Astrocyte (in vitro differentiated cells and primary cell): ENCODE results near the gene CIBAR2. TPM values are rescaled to one million over a fixed set of nuclear protein-coding genes. Genes with fewer than 3 reads are reported as not detected.

ENCODE experiments used
- DNase-seq: peaks from one replicate; pipeline ENCODE4 v3.0.0-alpha.2; 2010; ENCODE audit warnings: low read depth
- FAIRE-seq: peaks from 2 replicates; lab custom pipeline; 2011; peaks lifted over from hg19 to GRCh38; lab: Jason Lieb, UNC
- H2AFZ ChIP-seq: 2 replicates; pipeline ENCODE4 v1.6.0; 2012; ENCODE audit warnings: low read depth, low read length, inconsistent platforms
- H3K27ac ChIP-seq: 2 replicates; pipeline ENCODE4 v1.5.1; 2011; ENCODE audit warnings: low read depth, low read length, inconsistent platforms
- H3K27me3 ChIP-seq: 2 replicates; pipeline ENCODE4 v1.6.0; 2011; ENCODE audit warnings: low read length, inconsistent platforms; ENCODE audit not compliant: insufficient read depth
- H3K36me3 ChIP-seq: 2 replicates; pipeline ENCODE4 v1.5.1; 2011; ENCODE audit warnings: low read length, inconsistent platforms; ENCODE audit not compliant: insufficient read depth
- H3K4me1 ChIP-seq: 2 replicates; pipeline ENCODE4 v1.5.1; 2011; ENCODE audit warnings: low read length, inconsistent platforms; ENCODE audit not compliant: insufficient read depth
- H3K4me2 ChIP-seq: 2 replicates; pipeline ENCODE4 v1.6.0; 2012; ENCODE audit warnings: low read length, inconsistent platforms
- H3K4me3 ChIP-seq: 2 replicates; pipeline ENCODE4 v1.5.1; 2011; ENCODE audit warnings: low read depth, mild to moderate bottlenecking, low read length, inconsistent platforms; ENCODE audit not compliant: insufficient read depth
- H3K79me2 ChIP-seq: 2 replicates; pipeline ENCODE4 v1.6.0; 2012; ENCODE audit warnings: mild to moderate bottlenecking, low read length, inconsistent platforms; ENCODE audit not compliant: insufficient read depth
- H3K9ac ChIP-seq: 2 replicates; pipeline ENCODE4 v1.6.0; 2012; ENCODE audit warnings: mild to moderate bottlenecking, low read length, inconsistent platforms
- H3K9me3 ChIP-seq: 2 replicates; pipeline ENCODE4 v1.5.1; 2012; ENCODE audit warnings: low read depth, mild to moderate bottlenecking, low read length, inconsistent platforms; ENCODE audit not compliant: insufficient read depth
- H4K20me1 ChIP-seq: 2 replicates; pipeline ENCODE4 v1.6.0; 2012; ENCODE audit warnings: low read length, inconsistent platforms; ENCODE audit not compliant: insufficient read depth
- H3K27ac Mint-ChIP-seq: one replicate; pipeline ENCODE4 v1.8.0; 2021; ENCODE audit warnings: mild to moderate bottlenecking, mixed read lengths; ENCODE audit not compliant: unreplicated experiment
- H3K27me3 Mint-ChIP-seq: one replicate; pipeline ENCODE4 v1.8.0; 2021; ENCODE audit warnings: low read depth, mixed read lengths; ENCODE audit not compliant: unreplicated experiment
- H3K36me3 Mint-ChIP-seq: one replicate; pipeline ENCODE4 v1.8.0; 2021; ENCODE audit warnings: low read depth, mixed read lengths; ENCODE audit not compliant: unreplicated experiment
- H3K4me1 Mint-ChIP-seq: one replicate; pipeline ENCODE4 v1.8.0; 2021; ENCODE audit warnings: low read depth, mixed read lengths; ENCODE audit not compliant: unreplicated experiment
- H3K4me3 Mint-ChIP-seq: one replicate; pipeline ENCODE4 v1.8.0; 2021; ENCODE audit warnings: mild to moderate bottlenecking, moderate library complexity, mixed read lengths; ENCODE audit not compliant: unreplicated experiment
- H3K9me3 Mint-ChIP-seq: one replicate; pipeline ENCODE4 v1.8.0; 2021; ENCODE audit warnings: mild to moderate bottlenecking, mixed read lengths; ENCODE audit not compliant: unreplicated experiment
- CTCF ChIP-seq: IDR thresholded peaks from 2 replicates; pipeline ENCODE4 v1.5.1; 2011; ENCODE audit warnings: low read depth, mild to moderate bottlenecking, inconsistent platforms, low read length, moderate library complexity; ENCODE audit not compliant: insufficient read depth
- EZH2 ChIP-seq: IDR thresholded peaks from 2 replicates; pipeline ENCODE4 v1.6.1; 2012; ENCODE audit warnings: mild to moderate bottlenecking, low read length, inconsistent platforms; ENCODE audit not compliant: insufficient read depth
- total RNA-seq: library from RNA; stranded (reverse); gene quantifications from 2 replicates; pipeline ENCODE4 v1.2.1, GENCODE V29; 2021

The CIBAR2 gene
- total RNA-seq, 1 donor from 2014 or later, result not detected

- no peak overlapping the region for H3K4me3 Mint-ChIP-seq
- H3K27ac ChIP-seq, result no peak overlapping the region
- peaks cover 12% of the 10 kb centered on the region for H3K27me3 Mint-ChIP-seq
- H3K9me3 ChIP-seq, result no peaks in the 10 kb centered on the region
- TF ChIP-seq EZH2, result no peak
- TF ChIP-seq CTCF, result no peak
- no peak for DNase-seq
- H3K4me3 ChIP-seq, result no peak overlapping the region
- H3K36me3 Mint-ChIP-seq, result peaks cover 5% of the 10 kb centered on the region
- no peak overlapping the region for H3K27ac Mint-ChIP-seq
- H3K9me3 Mint-ChIP-seq, result peaks cover 2% of the 10 kb centered on the region
- H3K4me1 Mint-ChIP-seq, result peaks cover 5% of the 10 kb centered on the region
- peaks cover 26% of the 10 kb centered on the region for H4K20me1 ChIP-seq
- H3K79me2 ChIP-seq, result no peaks in the 10 kb centered on the region
- H3K4me2 ChIP-seq, result no peak overlapping the region
- no peaks in the 10 kb centered on the region for H3K36me3 ChIP-seq
- no peak for FAIRE-seq
- H3K4me1 ChIP-seq, result peaks cover 7% of the 10 kb centered on the region
- no peak overlapping the region for H3K9ac ChIP-seq
- H3K27me3 ChIP-seq, result peaks cover 4% of the 10 kb centered on the region
- H2AFZ ChIP-seq, result no peak overlapping the region
Observed at GRCh38 chr16:85049706-85050305, 62.5 kb downstream of the CIBAR2 start.

GRCh38 chr16:85048921-85049562, 63.2 kb downstream of the CIBAR2 start:
- no peak overlapping the region for H3K27ac Mint-ChIP-seq
- Histone ChIP-seq H2AFZ (no peak overlapping the region), H3K79me2 (no peaks in the 10 kb centered on the region), H3K27ac (no peak overlapping the region), H3K4me1 (peaks cover 7% of the 10 kb centered on the region), H3K36me3 (no peaks in the 10 kb centered on the region), H3K9ac (no peak overlapping the region), H3K27me3 (peaks cover 4% of the 10 kb centered on the region), H4K20me1 (peaks cover 26% of the 10 kb centered on the region), H3K4me2 (no peak overlapping the region), H3K4me3 (no peak overlapping the region), H3K9me3 (no peaks in the 10 kb centered on the region)
- peaks cover 5% of the 10 kb centered on the region for H3K4me1 Mint-ChIP-seq
- DNase-seq (no peak), FAIRE-seq (no peak)
- peaks cover 12% of the 10 kb centered on the region for H3K27me3 Mint-ChIP-seq
- TF ChIP-seq EZH2, result no peak
- TF ChIP-seq CTCF, result no peak
- peaks cover 2% of the 10 kb centered on the region for H3K9me3 Mint-ChIP-seq
- no peak overlapping the region for H3K4me3 Mint-ChIP-seq
- peaks cover 5% of the 10 kb centered on the region for H3K36me3 Mint-ChIP-seq

Other genes with a start within 250 kb of the CIBAR2 start
- 56.2 and 59.2 TPM in 2 replicates for gene ZDHHC7, start 100.9 kb downstream of the CIBAR2 start, total RNA-seq
- 6.2 and 7.5 TPM in 2 replicates for gene KIAA0513, start 84.7 kb downstream of the CIBAR2 start, total RNA-seq